Measurements from ENCODE around the gene SRSF7.

SRSF7 gene

DNA sequence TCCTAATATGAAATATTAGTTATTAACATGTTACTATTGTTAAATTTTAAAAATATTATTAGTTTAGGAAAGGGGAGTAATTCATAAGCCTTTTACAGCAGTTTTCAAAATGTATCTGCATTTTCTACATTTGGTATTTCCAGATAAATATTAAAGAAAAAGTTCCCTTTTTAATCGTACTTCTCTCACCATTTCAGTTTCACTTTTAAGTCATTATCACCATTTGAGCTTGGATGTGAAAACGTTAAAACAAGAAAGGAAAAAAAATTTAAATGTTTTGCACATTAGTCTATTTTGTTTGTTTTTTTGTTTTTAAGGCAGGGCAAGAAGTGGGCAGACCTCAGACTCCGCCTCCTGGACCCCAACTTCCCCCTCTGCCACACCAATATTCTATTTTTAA, 3.3 kb upstream of the SRSF7 start:
- Histone ChIP-seq H3K27me3 (ENCODE audit: control insufficient read depth, insufficient read depth, low read length) (no peaks in the 10 kb centered on the region), H3K36me3 (ENCODE audit: control insufficient read depth, insufficient read depth, low read length) (peaks cover 5% of the 10 kb centered on the region), H3K27ac (ENCODE audit: low read depth, low read length) (no peak overlapping the region), H3K4me3 (ENCODE audit: low read depth, low read length) (no peak overlapping the region), H3K9me3 (ENCODE audit: control insufficient read depth, insufficient read depth, low read length) (no peaks in the 10 kb centered on the region; the same call in 1 of the 2 replicates), H3K4me1 (ENCODE audit: control insufficient read depth, insufficient read depth, low read length) (peaks cover 9% of the 10 kb centered on the region), H3K9ac (ENCODE audit: low read depth, low read length) (no peak overlapping the region)

- H3K4me3 ChIP-seq (ENCODE audit: low read depth, low read length), result no peak overlapping the region
- no peak overlapping the region for H3K9ac ChIP-seq (ENCODE audit: low read depth, low read length)
- H3K36me3 ChIP-seq (ENCODE audit: control insufficient read depth, insufficient read depth, low read length), result peaks cover 10% of the 10 kb centered on the region
- no peaks in the 10 kb centered on the region; the same call in 1 of the 2 replicates for H3K9me3 ChIP-seq (ENCODE audit: control insufficient read depth, insufficient read depth, low read length)
- no peaks in the 10 kb centered on the region for H3K27me3 ChIP-seq (ENCODE audit: control insufficient read depth, insufficient read depth, low read length)
- peaks cover 13% of the 10 kb centered on the region for H3K4me1 ChIP-seq (ENCODE audit: control insufficient read depth, insufficient read depth, low read length)
- H3K27ac ChIP-seq (ENCODE audit: low read depth, low read length), result no peak overlapping the region
These were observed 2.9 kb upstream of the SRSF7 start for GRCh38 chr2:38754049-38754448.

GRCh38 chr2:38751596-38752410, 642 bp upstream of the SRSF7 start:
- peaks cover 32% of the 10 kb centered on the region for H3K36me3 ChIP-seq (ENCODE audit: control insufficient read depth, insufficient read depth, low read length)
- H3K27ac ChIP-seq (ENCODE audit: low read depth, low read length), result peak overlapping the region; percentile 97
- no peaks in the 10 kb centered on the region for H3K9me3 ChIP-seq (ENCODE audit: control insufficient read depth, insufficient read depth, low read length)
- H3K4me1 ChIP-seq (ENCODE audit: control insufficient read depth, insufficient read depth, low read length), result peaks cover 26% of the 10 kb centered on the region
- H3K9ac ChIP-seq (ENCODE audit: low read depth, low read length), result peak overlapping the region; percentile 73
- peak overlapping the region; percentile 89 for H3K4me3 ChIP-seq (ENCODE audit: low read depth, low read length)
- H3K27me3 ChIP-seq (ENCODE audit: control insufficient read depth, insufficient read depth, low read length), result no peaks in the 10 kb centered on the region

DNA sequence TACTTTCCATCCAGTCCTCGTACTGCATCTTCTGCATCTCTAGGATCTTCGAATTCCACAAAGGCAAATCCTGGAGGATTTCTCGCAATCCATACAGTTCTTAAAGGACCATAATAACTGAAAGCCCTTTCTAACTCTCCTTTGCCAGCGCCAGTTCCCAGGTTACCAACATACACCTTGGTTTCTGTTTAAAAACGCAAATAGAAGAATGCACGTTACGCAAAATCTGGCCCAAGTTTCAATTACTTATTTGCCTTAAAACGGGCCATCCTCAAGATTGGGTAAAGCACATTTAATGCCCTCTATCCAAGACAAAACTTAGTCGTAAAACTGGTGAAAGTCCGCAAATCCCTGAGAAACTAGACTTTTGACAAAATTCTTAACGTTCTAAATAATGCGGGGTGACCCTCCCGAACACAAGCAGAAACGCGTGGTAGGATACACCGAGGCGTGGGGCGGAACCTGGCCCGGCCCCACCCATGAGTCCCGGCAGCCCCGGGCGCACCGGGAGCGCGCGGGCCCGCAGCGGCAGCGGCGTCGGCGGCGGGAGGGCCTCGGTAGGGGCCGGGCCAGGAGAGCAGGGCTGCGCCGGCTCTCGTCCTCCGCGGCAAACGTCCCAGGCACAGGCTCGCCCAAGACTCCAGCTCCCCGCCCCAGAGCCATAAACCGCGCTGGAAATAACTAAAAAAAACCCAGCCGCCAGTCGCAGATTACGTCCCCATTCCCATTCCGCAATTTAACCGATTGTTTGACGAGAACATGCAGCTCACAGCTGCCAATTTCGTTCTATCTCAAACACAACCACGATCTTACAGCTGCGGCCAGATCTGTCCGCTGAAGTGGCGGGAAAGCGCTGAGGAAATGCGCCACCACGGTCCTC, 910 bp downstream of the SRSF7 start:
- peak overlapping the region; percentile 97 for H3K27ac ChIP-seq (ENCODE audit: low read depth, low read length)
- H3K36me3 ChIP-seq (ENCODE audit: control insufficient read depth, insufficient read depth, low read length), result peaks cover 48% of the 10 kb centered on the region
- peak overlapping the region; percentile 89 for H3K4me3 ChIP-seq (ENCODE audit: low read depth, low read length)
- no peaks in the 10 kb centered on the region for H3K27me3 ChIP-seq (ENCODE audit: control insufficient read depth, insufficient read depth, low read length)
- H3K9me3 ChIP-seq (ENCODE audit: control insufficient read depth, insufficient read depth, low read length), result no peaks in the 10 kb centered on the region
- peak overlapping the region; percentile 99 for H3K9ac ChIP-seq (ENCODE audit: low read depth, low read length)
- H3K4me1 ChIP-seq (ENCODE audit: control insufficient read depth, insufficient read depth, low read length), result peaks cover 26% of the 10 kb centered on the region

GRCh38 chr2:38748943-38749804, 2.0 kb downstream of the SRSF7 start:
- H3K9ac ChIP-seq (ENCODE audit: low read depth, low read length), result peak overlapping the region; percentile 99
- peaks cover 58% of the 10 kb centered on the region for H3K36me3 ChIP-seq (ENCODE audit: control insufficient read depth, insufficient read depth, low read length)
- no peak overlapping the region for H3K27ac ChIP-seq (ENCODE audit: low read depth, low read length)
- no peaks in the 10 kb centered on the region for H3K27me3 ChIP-seq (ENCODE audit: control insufficient read depth, insufficient read depth, low read length)
- peaks cover 26% of the 10 kb centered on the region for H3K4me1 ChIP-seq (ENCODE audit: control insufficient read depth, insufficient read depth, low read length)
- H3K9me3 ChIP-seq (ENCODE audit: control insufficient read depth, insufficient read depth, low read length), result no peaks in the 10 kb centered on the region
- peak overlapping the region; percentile 89 for H3K4me3 ChIP-seq (ENCODE audit: low read depth, low read length)

DNA sequence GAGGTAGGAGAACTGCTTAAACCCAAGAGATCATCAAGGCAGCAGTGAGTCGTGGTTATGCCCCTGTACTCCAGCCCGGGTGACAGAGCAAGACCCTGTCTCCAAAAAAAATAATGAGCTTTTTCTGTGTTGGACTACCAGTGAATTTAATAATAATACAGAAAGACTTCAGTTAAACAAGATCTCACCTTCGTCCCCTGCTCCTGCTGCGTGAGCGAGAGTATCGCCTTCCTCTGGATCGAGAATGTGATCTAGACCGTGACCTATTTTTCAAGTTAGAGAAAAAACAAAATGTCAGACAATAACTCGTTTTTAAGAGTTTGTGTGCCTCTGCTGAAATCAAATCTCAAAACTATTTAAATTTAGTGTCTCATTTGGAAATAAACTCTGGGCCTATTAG, 2.8 kb downstream of the SRSF7 start:
- H3K9ac ChIP-seq (ENCODE audit: low read depth, low read length), result no peak overlapping the region

GRCh38 chr2:38747819-38748218, 3.3 kb downstream of the SRSF7 start:
- no peaks in the 10 kb centered on the region for H3K9me3 ChIP-seq (ENCODE audit: control insufficient read depth, insufficient read depth, low read length)
- H3K27me3 ChIP-seq (ENCODE audit: control insufficient read depth, insufficient read depth, low read length), result no peaks in the 10 kb centered on the region
- peak overlapping the region; percentile 89; the same call in 1 of the 2 replicates for H3K4me3 ChIP-seq (ENCODE audit: low read depth, low read length)
- peaks cover 26% of the 10 kb centered on the region for H3K4me1 ChIP-seq (ENCODE audit: control insufficient read depth, insufficient read depth, low read length)
- no peak overlapping the region for H3K27ac ChIP-seq (ENCODE audit: low read depth, low read length)
- peaks cover 72% of the 10 kb centered on the region for H3K36me3 ChIP-seq (ENCODE audit: control insufficient read depth, insufficient read depth, low read length)
- H3K9ac ChIP-seq (ENCODE audit: low read depth, low read length), result no peak overlapping the region

More for the DNA sequence above, 2.8 kb downstream of the SRSF7 start:
- no peaks in the 10 kb centered on the region for H3K9me3 ChIP-seq (ENCODE audit: control insufficient read depth, insufficient read depth, low read length)
- no peak overlapping the region for H3K27ac ChIP-seq (ENCODE audit: low read depth, low read length)
- H3K27me3 ChIP-seq (ENCODE audit: control insufficient read depth, insufficient read depth, low read length), result no peaks in the 10 kb centered on the region
- peaks cover 66% of the 10 kb centered on the region for H3K36me3 ChIP-seq (ENCODE audit: control insufficient read depth, insufficient read depth, low read length)
- H3K4me3 ChIP-seq (ENCODE audit: low read depth, low read length), result peak overlapping the region; percentile 89
- peaks cover 26% of the 10 kb centered on the region for H3K4me1 ChIP-seq (ENCODE audit: control insufficient read depth, insufficient read depth, low read length)

DNA sequence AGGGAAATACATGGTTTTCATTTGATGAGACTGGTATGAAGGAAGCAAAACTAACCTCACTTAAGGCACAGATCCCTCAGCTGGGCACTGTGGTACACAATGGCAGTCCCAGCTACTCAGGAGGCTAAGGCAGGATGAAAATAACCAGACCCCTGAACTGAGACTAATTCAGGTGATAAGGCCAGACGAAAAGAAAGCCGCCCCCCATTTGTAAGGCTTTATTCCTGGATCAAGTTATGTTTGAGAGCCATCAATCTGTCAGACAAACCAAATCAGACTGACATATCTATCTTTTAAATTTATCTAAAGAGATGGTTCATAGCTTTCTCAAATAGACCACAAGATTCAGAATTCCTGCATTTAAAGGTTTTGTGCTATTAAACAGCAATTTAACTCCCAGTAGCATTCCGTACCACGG, 4.1 kb downstream of the SRSF7 start:
- no peak overlapping the region for H3K9ac ChIP-seq (ENCODE audit: low read depth, low read length)
- H3K36me3 ChIP-seq (ENCODE audit: control insufficient read depth, insufficient read depth, low read length), result peaks cover 80% of the 10 kb centered on the region

GRCh38 chr2:38745267-38745666, 5.9 kb downstream of the SRSF7 start:
- Histone ChIP-seq H3K4me1 (ENCODE audit: control insufficient read depth, insufficient read depth, low read length) (peaks cover 17% of the 10 kb centered on the region; the same call in 1 of the 2 replicates), H3K36me3 (ENCODE audit: control insufficient read depth, insufficient read depth, low read length) (peaks cover 80% of the 10 kb centered on the region), H3K9me3 (ENCODE audit: control insufficient read depth, insufficient read depth, low read length) (no peaks in the 10 kb centered on the region), H3K27me3 (ENCODE audit: control insufficient read depth, insufficient read depth, low read length) (no peaks in the 10 kb centered on the region), H3K9ac (ENCODE audit: low read depth, low read length) (no peak overlapping the region), H3K27ac (ENCODE audit: low read depth, low read length) (no peak overlapping the region), H3K4me3 (ENCODE audit: low read depth, low read length) (no peak overlapping the region)

More for the DNA sequence above, 4.1 kb downstream of the SRSF7 start:
- no peaks in the 10 kb centered on the region for H3K9me3 ChIP-seq (ENCODE audit: control insufficient read depth, insufficient read depth, low read length)
- H3K27ac ChIP-seq (ENCODE audit: low read depth, low read length), result no peak overlapping the region
- H3K4me3 ChIP-seq (ENCODE audit: low read depth, low read length), result no peak overlapping the region
- no peaks in the 10 kb centered on the region for H3K27me3 ChIP-seq (ENCODE audit: control insufficient read depth, insufficient read depth, low read length)
- H3K4me1 ChIP-seq (ENCODE audit: control insufficient read depth, insufficient read depth, low read length), result peaks cover 20% of the 10 kb centered on the region

GRCh38 chr2:38744399-38744780, 6.8 kb downstream of the SRSF7 start:
- H3K4me1 ChIP-seq (ENCODE audit: control insufficient read depth, insufficient read depth, low read length), result peaks cover 16% of the 10 kb centered on the region; the same call in 1 of the 2 replicates

More at GRCh38 chr2:38744399-38744780, 6.8 kb downstream of the SRSF7 start:
- Histone ChIP-seq H3K4me3 (ENCODE audit: low read depth, low read length) (no peak overlapping the region), H3K9me3 (ENCODE audit: control insufficient read depth, insufficient read depth, low read length) (no peaks in the 10 kb centered on the region), H3K9ac (ENCODE audit: low read depth, low read length) (no peak overlapping the region), H3K36me3 (ENCODE audit: control insufficient read depth, insufficient read depth, low read length) (peaks cover 78% of the 10 kb centered on the region), H3K27ac (ENCODE audit: low read depth, low read length) (peak overlapping the region; percentile 9), H3K27me3 (ENCODE audit: control insufficient read depth, insufficient read depth, low read length) (no peaks in the 10 kb centered on the region)
